HEK293 (cell line): ENCODE data around the gene SPAG5.

Experiments
- KLF16 ChIP-seq: fragments of 450-650 bp; formaldehyde crosslinking; IDR thresholded peaks from 2 replicates; pipeline ENCODE4 v1.5.1; 2017; ENCODE audit warnings: missing biosample characterization, missing genetic modification characterization
- PRDM10 ChIP-seq: fragments of 450-650 bp; formaldehyde crosslinking; IDR thresholded peaks from 2 replicates; pipeline ENCODE4 v1.5.1; 2016; ENCODE audit warnings: missing biosample characterization, missing genetic modification characterization
- PRDM4 ChIP-seq: fragments of 450-650 bp; formaldehyde crosslinking; IDR thresholded peaks from 2 replicates; pipeline ENCODE4 v1.5.1; 2017; ENCODE audit warnings: missing biosample characterization, missing genetic modification characterization
- SP2 ChIP-seq: fragments of 450-650 bp; formaldehyde crosslinking; IDR thresholded peaks from 2 replicates; pipeline ENCODE4 v1.5.1; 2016; ENCODE audit warnings: missing biosample characterization, missing genetic modification characterization
- ZBTB17 ChIP-seq: fragments of 450-650 bp; formaldehyde crosslinking; IDR thresholded peaks from 2 replicates; pipeline ENCODE4 v1.5.1; 2016; ENCODE audit warnings: missing biosample characterization, missing genetic modification characterization
- ZBTB21 ChIP-seq: fragments of 450-650 bp; formaldehyde crosslinking; IDR thresholded peaks from 2 replicates; pipeline ENCODE4 v1.5.1; 2017; ENCODE audit warnings: missing biosample characterization, missing genetic modification characterization
- ZNF121 ChIP-seq: fragments of 450-650 bp; formaldehyde crosslinking; IDR thresholded peaks from 2 replicates; pipeline ENCODE4 v1.5.1; 2016; ENCODE audit warnings: missing biosample characterization, missing genetic modification characterization
- ZNF174 ChIP-seq: fragments of 450-650 bp; formaldehyde crosslinking; IDR thresholded peaks from 2 replicates; pipeline ENCODE4 v1.5.0; 2017; ENCODE audit warnings: missing biosample characterization, mild to moderate bottlenecking, missing genetic modification characterization
- ZNF223 ChIP-seq: fragments of 450-650 bp; formaldehyde crosslinking; IDR thresholded peaks from 2 replicates; pipeline ENCODE4 v1.5.1; 2016; ENCODE audit warnings: missing biosample characterization, missing genetic modification characterization
- ZNF266 ChIP-seq: fragments of 450-650 bp; formaldehyde crosslinking; IDR thresholded peaks from 2 replicates; pipeline ENCODE4 v1.5.1; 2016; ENCODE audit warnings: missing biosample characterization, missing genetic modification characterization, low read depth
- ZNF335 ChIP-seq: fragments of 450-650 bp; formaldehyde crosslinking; conservative IDR thresholded peaks from 2 replicates; pipeline ENCODE4 v1.5.1; 2016; ENCODE audit warnings: missing biosample characterization, missing genetic modification characterization
- ZNF398 ChIP-seq: fragments of 450-650 bp; formaldehyde crosslinking; IDR thresholded peaks from 2 replicates; pipeline ENCODE4 v1.5.1; 2017; ENCODE audit warnings: missing biosample characterization, missing genetic modification characterization
- TF ChIP-seq, protein P1 (sequence below): fragments of 450-650 bp; formaldehyde crosslinking; IDR thresholded peaks from 2 replicates; pipeline ENCODE4 v1.5.1; 2016; ENCODE audit warnings: missing biosample characterization, missing genetic modification characterization
- TF ChIP-seq, protein P2 (sequence below): fragments of 450-650 bp; formaldehyde crosslinking; IDR thresholded peaks from 2 replicates; pipeline ENCODE4 v1.5.1; 2017; ENCODE audit warnings: missing biosample characterization, mild to moderate bottlenecking, missing genetic modification characterization, moderate library complexity
- TF ChIP-seq, protein P3 (sequence below): fragments of 450-650 bp; formaldehyde crosslinking; IDR thresholded peaks from 2 replicates; pipeline ENCODE4 v1.5.1; 2016; ENCODE audit warnings: missing biosample characterization, missing genetic modification characterization
- TF ChIP-seq, protein P4 (sequence below): fragments of 450-650 bp; formaldehyde crosslinking; IDR thresholded peaks from 2 replicates; pipeline ENCODE4 v1.5.1; 2016; ENCODE audit warnings: missing biosample characterization, missing genetic modification characterization
- TF ChIP-seq, protein P5 (sequence below): fragments of 450-650 bp; formaldehyde crosslinking; IDR thresholded peaks from 2 replicates; pipeline ENCODE4 v1.5.1; 2017; ENCODE audit warnings: missing biosample characterization, missing genetic modification characterization

SPAG5 gene

GRCh38 chr17:28643983-28644786 is 45.4 kb upstream of the SPAG5 start (continued):
- TF ChIP-seq ZBTB17 (tag by site-specific recombination) (peak; percentile 57; the same call in 1 of the 2 replicates), PRDM10 (tag by site-specific recombination) (0 out of 2 replicates have a peak, but pooled peaks have one; percentile 12), ZNF121 (tag by site-specific recombination) (no peak), KLF16 (tag by site-specific recombination) (no peak), ZNF223 (tag by site-specific recombination) (no peak), ZNF398 (tag by site-specific recombination) (0 out of 2 replicates have a peak, but pooled peaks have one; percentile 57), ZBTB21 (tag by site-specific recombination) (no peak), SP2 (0 out of 2 replicates have a peak, but pooled peaks have one; percentile 22), ZNF266 (tag by site-specific recombination) (no peak), PRDM4 (tag by site-specific recombination) (peak; percentile 69), ZNF335 (tag by site-specific recombination) (peak; percentile 87), ZNF174 (tag by site-specific recombination) (no peak)
- TF ChIP-seq, protein P1, sequence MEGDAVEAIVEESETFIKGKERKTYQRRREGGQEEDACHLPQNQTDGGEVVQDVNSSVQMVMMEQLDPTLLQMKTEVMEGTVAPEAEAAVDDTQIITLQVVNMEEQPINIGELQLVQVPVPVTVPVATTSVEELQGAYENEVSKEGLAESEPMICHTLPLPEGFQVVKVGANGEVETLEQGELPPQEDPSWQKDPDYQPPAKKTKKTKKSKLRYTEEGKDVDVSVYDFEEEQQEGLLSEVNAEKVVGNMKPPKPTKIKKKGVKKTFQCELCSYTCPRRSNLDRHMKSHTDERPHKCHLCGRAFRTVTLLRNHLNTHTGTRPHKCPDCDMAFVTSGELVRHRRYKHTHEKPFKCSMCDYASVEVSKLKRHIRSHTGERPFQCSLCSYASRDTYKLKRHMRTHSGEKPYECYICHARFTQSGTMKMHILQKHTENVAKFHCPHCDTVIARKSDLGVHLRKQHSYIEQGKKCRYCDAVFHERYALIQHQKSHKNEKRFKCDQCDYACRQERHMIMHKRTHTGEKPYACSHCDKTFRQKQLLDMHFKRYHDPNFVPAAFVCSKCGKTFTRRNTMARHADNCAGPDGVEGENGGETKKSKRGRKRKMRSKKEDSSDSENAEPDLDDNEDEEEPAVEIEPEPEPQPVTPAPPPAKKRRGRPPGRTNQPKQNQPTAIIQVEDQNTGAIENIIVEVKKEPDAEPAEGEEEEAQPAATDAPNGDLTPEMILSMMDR: peak; percentile 57
- TF ChIP-seq, protein P2, sequence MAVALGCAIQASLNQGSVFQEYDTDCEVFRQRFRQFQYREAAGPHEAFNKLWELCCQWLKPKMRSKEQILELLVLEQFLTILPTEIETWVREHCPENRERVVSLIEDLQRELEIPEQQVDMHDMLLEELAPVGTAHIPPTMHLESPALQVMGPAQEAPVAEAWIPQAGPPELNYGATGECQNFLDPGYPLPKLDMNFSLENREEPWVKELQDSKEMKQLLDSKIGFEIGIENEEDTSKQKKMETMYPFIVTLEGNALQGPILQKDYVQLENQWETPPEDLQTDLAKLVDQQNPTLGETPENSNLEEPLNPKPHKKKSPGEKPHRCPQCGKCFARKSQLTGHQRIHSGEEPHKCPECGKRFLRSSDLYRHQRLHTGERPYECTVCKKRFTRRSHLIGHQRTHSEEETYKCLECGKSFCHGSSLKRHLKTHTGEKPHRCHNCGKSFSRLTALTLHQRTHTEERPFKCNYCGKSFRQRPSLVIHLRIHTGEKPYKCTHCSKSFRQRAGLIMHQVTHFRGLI (tag by site-specific recombination): peak; percentile 60; the same call in 1 of the 2 replicates
- TF ChIP-seq, protein P3, sequence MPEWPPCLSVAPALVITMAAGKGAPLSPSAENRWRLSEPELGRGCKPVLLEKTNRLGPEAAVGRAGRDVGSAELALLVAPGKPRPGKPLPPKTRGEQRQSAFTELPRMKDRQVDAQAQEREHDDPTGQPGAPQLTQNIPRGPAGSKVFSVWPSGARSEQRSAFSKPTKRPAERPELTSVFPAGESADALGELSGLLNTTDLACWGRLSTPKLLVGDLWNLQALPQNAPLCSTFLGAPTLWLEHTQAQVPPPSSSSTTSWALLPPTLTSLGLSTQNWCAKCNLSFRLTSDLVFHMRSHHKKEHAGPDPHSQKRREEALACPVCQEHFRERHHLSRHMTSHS: no peak
- TF ChIP-seq, protein P4, sequence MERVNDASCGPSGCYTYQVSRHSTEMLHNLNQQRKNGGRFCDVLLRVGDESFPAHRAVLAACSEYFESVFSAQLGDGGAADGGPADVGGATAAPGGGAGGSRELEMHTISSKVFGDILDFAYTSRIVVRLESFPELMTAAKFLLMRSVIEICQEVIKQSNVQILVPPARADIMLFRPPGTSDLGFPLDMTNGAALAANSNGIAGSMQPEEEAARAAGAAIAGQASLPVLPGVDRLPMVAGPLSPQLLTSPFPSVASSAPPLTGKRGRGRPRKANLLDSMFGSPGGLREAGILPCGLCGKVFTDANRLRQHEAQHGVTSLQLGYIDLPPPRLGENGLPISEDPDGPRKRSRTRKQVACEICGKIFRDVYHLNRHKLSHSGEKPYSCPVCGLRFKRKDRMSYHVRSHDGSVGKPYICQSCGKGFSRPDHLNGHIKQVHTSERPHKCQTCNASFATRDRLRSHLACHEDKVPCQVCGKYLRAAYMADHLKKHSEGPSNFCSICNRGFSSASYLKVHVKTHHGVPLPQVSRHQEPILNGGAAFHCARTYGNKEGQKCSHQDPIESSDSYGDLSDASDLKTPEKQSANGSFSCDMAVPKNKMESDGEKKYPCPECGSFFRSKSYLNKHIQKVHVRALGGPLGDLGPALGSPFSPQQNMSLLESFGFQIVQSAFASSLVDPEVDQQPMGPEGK (tag by site-specific recombination): 0 out of 2 replicates have a peak, but pooled peaks have one; percentile 42
- TF ChIP-seq, protein P5, sequence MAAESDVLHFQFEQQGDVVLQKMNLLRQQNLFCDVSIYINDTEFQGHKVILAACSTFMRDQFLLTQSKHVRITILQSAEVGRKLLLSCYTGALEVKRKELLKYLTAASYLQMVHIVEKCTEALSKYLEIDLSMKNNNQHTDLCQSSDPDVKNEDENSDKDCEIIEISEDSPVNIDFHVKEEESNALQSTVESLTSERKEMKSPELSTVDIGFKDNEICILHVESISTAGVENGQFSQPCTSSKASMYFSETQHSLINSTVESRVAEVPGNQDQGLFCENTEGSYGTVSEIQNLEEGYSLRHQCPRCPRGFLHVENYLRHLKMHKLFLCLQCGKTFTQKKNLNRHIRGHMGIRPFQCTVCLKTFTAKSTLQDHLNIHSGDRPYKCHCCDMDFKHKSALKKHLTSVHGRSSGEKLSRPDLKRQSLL (tag by site-specific recombination): no peak
